H1 (cell line): ENCODE data around the gene RCBTB1. TPM values are rescaled to one million over a fixed set of nuclear protein-coding genes. Genes with fewer than 3 reads are reported as not detected.
"Not testable (repeated sequence)": the region's sequence is repeated elsewhere in the genome, so short reads cannot be mapped to it uniquely, and the experiment has no call there.

Experiments
- CTCF ChIA-PET: fragments of 300-600 bp; sonication (Branson Sonifier 250); formaldehyde crosslinking; loops from one replicate; lab custom pipeline; 2021; ENCODE audit not compliant: partially characterized antibody; lab: Charles Lee
- POLR2A ChIA-PET: fragments of 300-600 bp; sonication (Branson Sonifier 250); formaldehyde crosslinking; loops from one replicate; lab custom pipeline; 2021; ENCODE audit warnings: inconsistent platforms; ENCODE audit not compliant: partially characterized antibody; lab: Charles Lee
- DNase-seq, 2 experiments: peaks; one replicate each; pipeline versions ENCODE4 v3.0.0 to v3.0.0-alpha.2; 2010 to 2022; ENCODE audit warnings: low spot score in 2 of 2, low read depth in 1 of 2, mixed read lengths in 1 of 2
- FAIRE-seq: peaks from 2 replicates; lab custom pipeline; 2011; peaks lifted over from hg19 to GRCh38; lab: Jason Lieb, UNC
- H2AFZ ChIP-seq: 2 replicates; pipeline ENCODE4 v1.8.1; 2012; ENCODE audit warnings: low read length, inconsistent platforms
- H2AK5ac ChIP-seq: 2 replicates; pipeline ENCODE4 v1.6.1; 2013; ENCODE audit warnings: low read depth, low read length
- H2BK120ac ChIP-seq: replicated peaks from 2 replicates; pipeline ENCODE3; 2013; ENCODE audit warnings: low read depth, low read length, inconsistent platforms
- H2BK12ac ChIP-seq: 2 replicates; pipeline ENCODE4 v1.6.1; 2013; ENCODE audit warnings: low read depth, low read length
- H2BK15ac ChIP-seq: 2 replicates; pipeline ENCODE4 v1.6.1; 2013; ENCODE audit warnings: low read length
- H2BK20ac ChIP-seq: 2 replicates; pipeline ENCODE4 v1.6.1; 2013; ENCODE audit warnings: low read length
- H2BK5ac ChIP-seq: 2 replicates; pipeline ENCODE4 v1.6.1; 2013; ENCODE audit warnings: low read depth, low read length
- H3K14ac ChIP-seq: 2 replicates; pipeline ENCODE4 v1.6.1; 2013; ENCODE audit warnings: inconsistent platforms; ENCODE audit not compliant: insufficient read length
- H3K18ac ChIP-seq: 2 replicates; pipeline ENCODE4 v1.6.1; 2013; ENCODE audit warnings: low read length; ENCODE audit errors: extremely low read depth
- H3K23ac ChIP-seq: 2 replicates; pipeline ENCODE4 v1.6.1; 2013; ENCODE audit warnings: inconsistent platforms; ENCODE audit not compliant: insufficient read length
- H3K23me2 ChIP-seq: 2 replicates; pipeline ENCODE4 v1.6.1; 2013; ENCODE audit warnings: low read depth, low read length
- H3K27ac ChIP-seq: 2 replicates; pipeline ENCODE4 v1.6.1; 2011; ENCODE audit warnings: low read depth, low read length, inconsistent platforms
- H3K27me3 ChIP-seq, 4 experiments: replicated peaks in 1 of 4; 1 replicate in 1 of 4; 2 replicates in 3 of 4; pipeline versions ENCODE4 v1.6.1 to v1.8.1; 2011 to 2013; ENCODE audit warnings: low read length in 3 of 4, mild to moderate bottlenecking in 3 of 4, inconsistent platforms in 2 of 4, mixed read lengths in 2 of 4, moderate library complexity in 1 of 4; ENCODE audit not compliant: control insufficient read depth in 3 of 4, insufficient read depth in 3 of 4; ENCODE audit errors: extremely low read depth in 1 of 4
- H3K36me3 ChIP-seq, 4 experiments: 2 replicates each; pipeline versions ENCODE4 v1.6.1 to v1.8.1; 2011 to 2013; ENCODE audit warnings: mild to moderate bottlenecking in 4 of 4, low read length in 3 of 4, moderate library complexity in 2 of 4, control low read depth in 1 of 4, inconsistent platforms in 1 of 4; ENCODE audit not compliant: insufficient read depth in 4 of 4, control insufficient read depth in 2 of 4
- H3K4ac ChIP-seq: replicated peaks from 2 replicates; pipeline ENCODE3; 2013; ENCODE audit warnings: low read length, low read depth, mixed read lengths, inconsistent platforms; ENCODE audit not compliant: insufficient read length
- H3K4me1 ChIP-seq, 4 experiments: replicated peaks in 1 of 4; 1 replicate in 1 of 4; 2 replicates in 3 of 4; pipeline versions ENCODE4 v1.6.1 to v1.8.1; 2011 to 2013; ENCODE audit warnings: low read length in 3 of 4, inconsistent platforms in 2 of 4, mixed read lengths in 1 of 4; ENCODE audit not compliant: insufficient read depth in 4 of 4, control insufficient read depth in 3 of 4
- H3K4me2 ChIP-seq, 2 experiments: 2 replicates each; pipeline versions ENCODE4 v1.6.1 to v1.8.1; 2011 to 2013; ENCODE audit warnings: low read depth in 2 of 2, low read length in 2 of 2, control low read depth in 1 of 2, inconsistent platforms in 1 of 2, mild to moderate bottlenecking in 1 of 2; ENCODE audit not compliant: insufficient read depth in 1 of 2
- H3K4me3 ChIP-seq, 4 experiments: fragments of 200-600, 300-600 bp in 1 of 4; sonication (generic), shearing (Covaris generic), sonication (Bioruptor Twin) in 1 of 4; 2 replicates each; pipeline versions ENCODE4 v1.5.1 to v1.8.1; 2011 to 2016; ENCODE audit warnings: low read length in 4 of 4, low read depth in 3 of 4, control low read depth in 2 of 4, inconsistent platforms in 2 of 4, mild to moderate bottlenecking in 2 of 4, mixed read lengths in 1 of 4, moderate library complexity in 1 of 4; ENCODE audit not compliant: insufficient read depth in 2 of 4; ENCODE audit errors: extremely low read depth in 1 of 4
- H3K56ac ChIP-seq: replicated peaks from 2 replicates; pipeline ENCODE3; 2013; ENCODE audit warnings: low read depth, mild to moderate bottlenecking, mixed read lengths, low read length, inconsistent platforms; ENCODE audit not compliant: insufficient read length
- H3K79me1 ChIP-seq: 2 replicates; pipeline ENCODE4 v1.6.1; 2013; ENCODE audit warnings: low read depth, low read length, control low read depth
- H3K79me2 ChIP-seq, 2 experiments: 2 replicates each; pipeline versions ENCODE4 v1.6.1 to v1.8.1; 2012 to 2013; ENCODE audit warnings: low read length in 2 of 2, mild to moderate bottlenecking in 2 of 2, inconsistent platforms in 1 of 2; ENCODE audit not compliant: insufficient read depth in 2 of 2, control insufficient read depth in 1 of 2
- H3K9ac ChIP-seq, 4 experiments: replicated peaks in 1 of 4; 1 replicate in 1 of 4; 2 replicates in 3 of 4; pipeline versions ENCODE4 v1.6.1 to v1.8.1; 2011 to 2013; ENCODE audit warnings: low read depth in 3 of 4, low read length in 3 of 4, control low read depth in 2 of 4, mild to moderate bottlenecking in 2 of 4, moderate library complexity in 2 of 4, inconsistent platforms in 1 of 4; ENCODE audit errors: extremely low read depth in 1 of 4
- H3K9me3 ChIP-seq, 2 experiments: 2 replicates each; pipeline versions ENCODE4 v1.6.1 to v1.8.1; 2012 to 2013; ENCODE audit warnings: mild to moderate bottlenecking in 2 of 2, moderate library complexity in 2 of 2, control low read depth in 1 of 2, inconsistent platforms in 1 of 2, low read depth in 1 of 2, low read length in 1 of 2, mixed read lengths in 1 of 2; ENCODE audit not compliant: insufficient read depth in 2 of 2
- H4K20me1 ChIP-seq, 2 experiments: replicated peaks in 1 of 2; 2 replicates each; pipeline versions ENCODE3 to v1.8.1; 2011 to 2013; ENCODE audit warnings: inconsistent platforms in 2 of 2, low read length in 2 of 2, mild to moderate bottlenecking in 1 of 2; ENCODE audit not compliant: insufficient read depth in 2 of 2, control insufficient read depth in 1 of 2
- H4K5ac ChIP-seq: 2 replicates; pipeline ENCODE4 v1.6.1; 2013; ENCODE audit warnings: low read length, low read depth, mixed read lengths, inconsistent platforms; ENCODE audit not compliant: insufficient read length
- H4K8ac ChIP-seq: 2 replicates; pipeline ENCODE4 v1.8.0; 2013; ENCODE audit warnings: mild to moderate bottlenecking, moderate library complexity, low read length, inconsistent platforms; ENCODE audit not compliant: insufficient read depth; ENCODE audit errors: extremely low read depth
- H4K91ac ChIP-seq: replicated peaks from 2 replicates; pipeline ENCODE3; 2013; ENCODE audit warnings: low read length, mixed read lengths, inconsistent platforms; ENCODE audit not compliant: insufficient read length
- WGBS, 2 experiments: shearing (Covaris generic) in 1 of 2; methylation state at CpG; one replicate each; pipeline versions ENCODE4 v1.1.6 to v1.1.7; 2013 to 2015; ENCODE audit warnings: low lambda C conversion rate in 2 of 2, mixed read lengths in 2 of 2, inconsistent platforms in 1 of 2, low coverage in 1 of 2, missing lambda C conversion rate in 1 of 2; ENCODE audit not compliant: insufficient replicate concordance in 2 of 2, insufficient coverage in 1 of 2, insufficient read length in 1 of 2; ENCODE audit errors: extremely low coverage in 1 of 2, missing lambda C conversion rate in 1 of 2; 5-methylcytosine and 5-hydroxymethylcytosine counted together
- polyA plus RNA-seq, 7 experiments: library from polyadenylated mRNA; depleted of rRNA in 3 of 7; stranded (reverse) in 5 of 7; unstranded in 2 of 7; fragments of >200 nt in 5 of 7; fragments of 200-250 nt in 2 of 7; gene quantifications; 1 replicate in 5 of 7; 2 replicates in 1 of 7; 4 replicates in 1 of 7; pipeline versions ENCODE4 v1.2.1 to v1.2.3, GENCODE V29; 2011 to 2013; ENCODE audit warnings: missing spikeins in 2 of 7, mixed read lengths in 2 of 7
- total RNA-seq: library from RNA; stranded (reverse); fragmentation: NEBNext Ultra II Directional; extraction: Animal tissue kit (Norgen Biotek cat#: 25700); gene quantifications from 2 replicates; pipeline ENCODE4 v1.2.1, GENCODE V29; 2021

Gene RCBTB1
- total and polyA plus RNA-seq, 2 of the 8 experiments (the other 6 are each of a cell fraction or from before 2014, with no cell fraction given): 13.7 to 29.8 TPM

- H3K23ac ChIP-seq, H3K18ac ChIP-seq, H2BK12ac ChIP-seq, H3K36me3 ChIP-seq, H3K79me1 ChIP-seq, H3K4me3 ChIP-seq, H2AK5ac ChIP-seq, H3K4me1 ChIP-seq, H3K9ac ChIP-seq, H3K14ac ChIP-seq, H2BK120ac ChIP-seq, H3K27me3 ChIP-seq, H4K5ac ChIP-seq, H3K56ac ChIP-seq, DNase-seq, H3K9me3 ChIP-seq, H3K79me2 ChIP-seq, H2BK20ac ChIP-seq, FAIRE-seq, H4K91ac ChIP-seq, POLR2A ChIA-PET, H3K4ac ChIP-seq, H2BK15ac ChIP-seq, H2AFZ ChIP-seq, H2BK5ac ChIP-seq, H4K20me1 ChIP-seq, H3K4me2 ChIP-seq, H3K23me2 ChIP-seq, H3K27ac ChIP-seq, H4K8ac ChIP-seq: not testable (repeated sequence)
- WGBS, 2 experiments: 94% methylated on average over 3 of the region's 3 CpGs; no CpG with 5 or more reads in 1 of the 2 experiments
- CTCF ChIA-PET: interaction anchor here (1.1 kb wide), 1 partner anchor 290 kb away, joined by 3 read pairs; no protein-coding TSS in a partner anchor
Measured at GRCh38 chr13:49590714-49591113, 5.4 kb upstream of the RCBTB1 start.
